B cell (primary cell): ENCODE results near the gene AFDN. TPM values are rescaled to one million over a fixed set of nuclear protein-coding genes. Genes with fewer than 3 reads are reported as not detected.

ENCODE experiments used
- ATAC-seq: fragments of 200-7000 bp; cut with Tn5 transposase; one replicate; pipeline ENCODE4 v1.10.0; 2021; ENCODE audit warnings: low read depth, mild to moderate bottlenecking, moderate number of reproducible peaks, moderate library complexity
- CTCF ChIA-PET: fragments of 350-600 bp; sonication (Branson Sonifier 250); formaldehyde crosslinking; loops from one replicate; lab custom pipeline; 2021; ENCODE audit warnings: antibody characterized with exemption, inconsistent platforms; lab: Charles Lee
- POLR2A ChIA-PET: fragments of 350-600 bp; sonication (Branson Sonifier 250); formaldehyde crosslinking; loops from one replicate; lab custom pipeline; 2021; ENCODE audit warnings: antibody characterized with exemption; lab: Charles Lee
- DNase-seq: peaks from one replicate; pipeline ENCODE4 v3.0.0; 2013
- H2AFZ ChIP-seq: 2 replicates; pipeline ENCODE4 v1.6.1; 2012; ENCODE audit warnings: mild to moderate bottlenecking, low read depth, low read length; ENCODE audit not compliant: insufficient read depth, poor library complexity, severe bottlenecking
- H3K27ac ChIP-seq, 2 donors: 1 replicate in 1 of 2; 2 replicates in 1 of 2; pipeline ENCODE4 v1.5.1; 2012 to 2013; ENCODE audit warnings: low read length in 2 of 2, mild to moderate bottlenecking in 2 of 2, moderate library complexity in 1 of 2
- H3K27me3 ChIP-seq, 4 experiments: fragments of 200-600 bp in 1 of 4; sonication (generic) in 1 of 4; replicated peaks in 1 of 4; 1 replicate in 2 of 4; 2 replicates in 2 of 4; pipeline versions ENCODE4 v1.6.1 to v1.7.0; 2013 to 2016; ENCODE audit warnings: low read length in 3 of 4, mild to moderate bottlenecking in 2 of 4, mixed read lengths in 1 of 4, moderate library complexity in 1 of 4; ENCODE audit not compliant: insufficient read depth in 4 of 4, control insufficient read depth in 3 of 4; ENCODE audit errors: control extremely low read depth in 1 of 4
- H3K36me3 ChIP-seq, 2 experiments: replicated peaks in 1 of 2; 1 replicate in 1 of 2; 2 replicates in 1 of 2; pipeline versions ENCODE4 v1.6.1 to v1.7.1; 2013; ENCODE audit warnings: low read length in 1 of 2; ENCODE audit not compliant: insufficient read depth in 2 of 2, control insufficient read depth in 1 of 2; ENCODE audit errors: control extremely low read depth in 1 of 2, extremely low read depth in 1 of 2
- H3K4me1 ChIP-seq, 2 donors: fragments of 200-600 bp in 1 of 2; sonication (generic) in 1 of 2; 1 replicate in 1 of 2; 2 replicates in 1 of 2; pipeline versions ENCODE4 v1.5.1 to v1.6.1; 2013 to 2017; ENCODE audit warnings: low read length in 2 of 2; ENCODE audit not compliant: control insufficient read depth in 2 of 2, insufficient read depth in 2 of 2
- H3K4me2 ChIP-seq: replicated peaks from 2 replicates; pipeline ENCODE3; 2012; ENCODE audit warnings: mild to moderate bottlenecking, low read depth, low read length; ENCODE audit not compliant: poor library complexity, severe bottlenecking
- H3K4me3 ChIP-seq, 5 experiments: fragments of 200-600 bp in 1 of 5; sonication (generic) in 1 of 5; 1 replicate in 3 of 5; 2 replicates in 2 of 5; pipeline versions ENCODE4 v1.5.1 to v1.7.0; 2011 to 2016; ENCODE audit warnings: low read length in 4 of 5, mild to moderate bottlenecking in 4 of 5, low read depth in 2 of 5, control low read depth in 1 of 5, moderate library complexity in 1 of 5; ENCODE audit not compliant: insufficient read depth in 1 of 5; ENCODE audit errors: control extremely low read depth in 1 of 5, extremely low read depth in 1 of 5
- H3K79me2 ChIP-seq: fragments of 200-600 bp; sonication (generic); one replicate; pipeline ENCODE4 v1.6.0; 2016; ENCODE audit warnings: low read length; ENCODE audit not compliant: control insufficient read depth, insufficient read depth
- H3K9ac ChIP-seq: fragments of 200-600 bp; sonication (generic); 2 replicates; pipeline ENCODE4 v1.6.1; 2017; ENCODE audit warnings: mild to moderate bottlenecking, low read length, moderate library complexity
- H3K9me3 ChIP-seq, 3 donors: one replicate each; pipeline versions ENCODE4 v1.6.1 to v1.7.1; 2013; ENCODE audit warnings: low read length in 2 of 3; ENCODE audit not compliant: control insufficient read depth in 2 of 3, insufficient read depth in 1 of 3; ENCODE audit errors: control extremely low read depth in 1 of 3
- H4K20me1 ChIP-seq: 2 replicates; pipeline ENCODE4 v1.6.0; 2012; ENCODE audit warnings: mild to moderate bottlenecking, low read length; ENCODE audit not compliant: insufficient read depth, control insufficient read depth, poor library complexity, severe bottlenecking
- H3K27ac Mint-ChIP-seq: one replicate; pipeline ENCODE4 v1.8.0; 2021; ENCODE audit warnings: mixed read lengths
- H3K27me3 Mint-ChIP-seq: one replicate; pipeline ENCODE4 v1.8.0; 2021; ENCODE audit warnings: mixed read lengths
- H3K4me1 Mint-ChIP-seq: one replicate; pipeline ENCODE4 v1.8.0; 2021; ENCODE audit warnings: mixed read lengths
- H3K4me3 Mint-ChIP-seq: one replicate; pipeline ENCODE4 v1.8.0; 2021; ENCODE audit warnings: mixed read lengths
- H3K9me3 Mint-ChIP-seq: one replicate; pipeline ENCODE4 v1.8.0; 2022; ENCODE audit warnings: mixed read lengths; ENCODE audit not compliant: insufficient read depth
- CTCF ChIP-seq: fragments of 200-600 bp; IDR thresholded peaks from one replicate; pipeline ENCODE4 v1.8.0; 2022; ENCODE audit warnings: antibody characterized with exemption, mild to moderate bottlenecking
- EZH2 ChIP-seq: IDR thresholded peaks from 2 replicates; pipeline ENCODE4 v1.6.1; 2012; ENCODE audit warnings: borderline replicate concordance, low read depth, mild to moderate bottlenecking, moderate library complexity, low read length; ENCODE audit not compliant: insufficient read depth, poor library complexity, severe bottlenecking
- WGBS: methylation state at CpG from one replicate; pipeline ENCODE4 v1.1.5; 2013; ENCODE audit warnings: missing lambda C conversion rate; ENCODE audit not compliant: insufficient coverage; 5-methylcytosine and 5-hydroxymethylcytosine counted together
- intact Hi-C: fragments of 100-400 bp; cut with micrococcal nuclease; formaldehyde crosslinking; loops from one replicate; pipeline ENCODE4 v1.10.0; 2022
- polyA plus RNA-seq: library from polyadenylated mRNA; depleted of rRNA; stranded (reverse); fragments of >200 nt; gene quantifications from 2 replicates; pipeline ENCODE4 v1.2.3, GENCODE V29; 2012
- total RNA-seq, 2 donors: library from RNA; stranded (reverse); fragments of 120-200 nt in 1 of 2; gene quantifications; 1 replicate in 1 of 2; 2 replicates in 1 of 2; pipeline versions ENCODE4 v1.2.3 to v1.2.4, GENCODE V29; 2013 to 2022

Gene AFDN
- total and polyA plus RNA-seq, 2 donors (not counting 1 experiment from before 2014, with no cell fraction given): 15.4 to 70.5 TPM

DNA sequence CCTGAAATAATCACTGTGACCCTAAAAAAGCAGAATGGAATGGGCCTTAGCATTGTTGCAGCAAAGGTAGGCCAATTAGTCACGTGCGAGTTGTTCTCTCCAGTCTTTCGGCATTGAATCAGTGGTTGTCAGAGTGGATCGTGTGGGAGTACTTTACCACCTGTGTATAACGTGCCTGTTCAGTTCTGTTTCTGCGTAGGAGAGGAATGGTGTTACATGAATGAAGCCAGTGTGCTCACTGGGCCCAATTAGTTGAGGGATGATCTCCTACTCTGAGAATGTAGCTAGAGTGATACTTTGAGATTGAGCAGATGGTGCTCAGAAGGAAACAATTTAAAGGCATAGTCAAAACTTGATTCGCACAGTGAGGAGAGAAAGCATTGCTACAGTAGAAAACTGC, 98.3 kb downstream of the AFDN start:
- no peaks in the 10 kb centered on the region for H3K9me3 ChIP-seq
- H3K9me3 Mint-ChIP-seq: no peaks in the 10 kb centered on the region
- no peak overlapping the region for H3K4me3 ChIP-seq
- no peak overlapping the region for H3K27ac Mint-ChIP-seq
- H3K4me1 ChIP-seq: no peaks in the 10 kb centered on the region
- no peak overlapping the region for H3K9ac ChIP-seq
- H3K27ac ChIP-seq: no peak overlapping the region
- ATAC-seq (no peak), DNase-seq (no peak)
- no peaks in the 10 kb centered on the region for H3K4me1 Mint-ChIP-seq
- POLR2A ChIA-PET: no interaction called here
- no peaks in the 10 kb centered on the region for H3K79me2 ChIP-seq
- intact Hi-C loops: no loop called here
- H3K27me3 ChIP-seq: no peaks in the 10 kb centered on the region
- H3K4me3 Mint-ChIP-seq: no peak overlapping the region
- 97% methylated on average over 6 of the region's 7 CpGs for WGBS
- H2AFZ ChIP-seq: no peak overlapping the region
- no peaks in the 10 kb centered on the region for H3K27me3 Mint-ChIP-seq
- no peak overlapping the region for H3K4me2 ChIP-seq
- H4K20me1 ChIP-seq: no peaks in the 10 kb centered on the region
- H3K36me3 ChIP-seq: peaks cover 0 to 10% of the 10 kb centered on the region in 2 experiments
- TF ChIP-seq CTCF (no peak), EZH2 (no peak)
- CTCF ChIA-PET: interaction anchor here (0.8 kb wide), 1 partner anchor 26 kb away, joined by 4 read pairs; no protein-coding TSS in a partner anchor

GRCh38 chr6:167927246-167927645, 100.5 kb downstream of the AFDN start:
- ATAC-seq: no peak
- no peaks in the 10 kb centered on the region for H3K27me3 ChIP-seq
- H3K4me1 ChIP-seq: no peaks in the 10 kb centered on the region
- no peaks in the 10 kb centered on the region for H3K9me3 Mint-ChIP-seq
- no peak overlapping the region for H3K4me2 ChIP-seq
- H3K36me3 ChIP-seq: peaks cover 0 to 6% of the 10 kb centered on the region in 2 experiments
- no peak overlapping the region for H3K4me3 Mint-ChIP-seq
- H3K9ac ChIP-seq: no peak overlapping the region
- DNase-seq: no peak
- CTCF ChIA-PET: no interaction called here
- no peak overlapping the region for H3K27ac Mint-ChIP-seq
- no peak overlapping the region for H3K4me3 ChIP-seq
- intact Hi-C loops: no loop called here
- H3K79me2 ChIP-seq: no peaks in the 10 kb centered on the region
- H3K27me3 Mint-ChIP-seq: no peaks in the 10 kb centered on the region
- TF ChIP-seq EZH2: no peak
- no peak for TF ChIP-seq CTCF
- POLR2A ChIA-PET: no interaction called here
- H3K9me3 ChIP-seq: no peaks in the 10 kb centered on the region
- no peak overlapping the region for H3K27ac ChIP-seq
- WGBS: 87% methylated on average over 6 of the region's 6 CpGs
- no peak overlapping the region for H2AFZ ChIP-seq
- no peaks in the 10 kb centered on the region for H3K4me1 Mint-ChIP-seq
- no peaks in the 10 kb centered on the region for H4K20me1 ChIP-seq
